NB4 (cell line): ENCODE results near the gene DOCK8.

Experiments
- CTCF ChIP-seq: IDR thresholded peaks from one replicate; pipeline ENCODE4 v1.5.1; 2012; ENCODE audit warnings: low read depth, low read length
- MYC ChIP-seq: IDR thresholded peaks from 2 replicates; pipeline ENCODE4 v1.6.1; 2011; ENCODE audit warnings: low read depth, low read length
- POLR2A ChIP-seq: IDR thresholded peaks from 2 replicates; pipeline ENCODE4 v1.6.1; 2011; ENCODE audit warnings: mild to moderate bottlenecking; ENCODE audit not compliant: insufficient read length; ENCODE audit errors: extremely low read depth

- no peak for TF ChIP-seq CTCF
- TF ChIP-seq MYC = no peak
- TF ChIP-seq POLR2A = no peak
These were observed 88.8 kb downstream of the DOCK8 start for GRCh38 chr9:303502-303901.
